Neuronal stem cell (in vitro differentiated cells): ENCODE measurements around the gene POLK.
A peak's percentile ranks its signal among the peaks of the same experiment; 100 is the strongest.

ENCODE experiments used
- DNase-seq: peaks from one replicate; pipeline ENCODE4 v3.0.0-alpha.2; 2013; ENCODE audit warnings: low spot score
- H2AFZ ChIP-seq: one replicate; pipeline ENCODE4 v1.6.1; 2013; ENCODE audit warnings: mild to moderate bottlenecking, low read length, inconsistent platforms
- H2AK5ac ChIP-seq: 2 replicates; pipeline ENCODE4 v1.6.1; 2013; ENCODE audit warnings: low read depth, mild to moderate bottlenecking, inconsistent platforms, low read length, moderate library complexity, mixed read lengths
- H2BK120ac ChIP-seq: 2 replicates; pipeline ENCODE4 v1.6.1; 2013; ENCODE audit warnings: low read depth, mild to moderate bottlenecking, inconsistent platforms, low read length, moderate library complexity, mixed read lengths
- H2BK12ac ChIP-seq: one replicate; pipeline ENCODE4 v1.6.1; 2013; ENCODE audit warnings: low read length, inconsistent platforms
- H2BK15ac ChIP-seq: 2 replicates; pipeline ENCODE4 v1.6.1; 2013; ENCODE audit warnings: mild to moderate bottlenecking, low read length, inconsistent platforms, mixed read lengths
- H2BK5ac ChIP-seq: one replicate; pipeline ENCODE4 v1.6.1; 2013; ENCODE audit warnings: inconsistent platforms, mild to moderate bottlenecking, low read length, moderate library complexity
- H3K14ac ChIP-seq: one replicate; pipeline ENCODE4 v1.6.1; 2013; ENCODE audit warnings: low read length, inconsistent platforms
- H3K18ac ChIP-seq: 2 replicates; pipeline ENCODE4 v1.6.1; 2013; ENCODE audit warnings: low read length, inconsistent platforms
- H3K23ac ChIP-seq: 2 replicates; pipeline ENCODE4 v1.6.1; 2013; ENCODE audit warnings: low read depth, mild to moderate bottlenecking, mixed read lengths, low read length, inconsistent platforms; ENCODE audit not compliant: poor library complexity
- H3K27ac ChIP-seq: replicated peaks from 3 replicates; pipeline ENCODE4 v1.5.1; 2013; ENCODE audit warnings: low read length, inconsistent platforms
- H3K27me3 ChIP-seq, 3 experiments: 2 replicates each; pipeline ENCODE4 v1.6.1; 2013; ENCODE audit warnings: low read length in 3 of 3, mild to moderate bottlenecking in 2 of 3, inconsistent platforms in 1 of 3, low read depth in 1 of 3, mixed read lengths in 1 of 3, moderate library complexity in 1 of 3; ENCODE audit not compliant: control insufficient read depth in 3 of 3, insufficient read depth in 3 of 3
- H3K36me3 ChIP-seq, 2 donors: replicated peaks in 1 of 2; 2 replicates each; pipeline ENCODE4 v1.6.1; 2013; ENCODE audit warnings: low read length in 2 of 2; ENCODE audit not compliant: control insufficient read depth in 2 of 2, insufficient read depth in 2 of 2
- H3K4ac ChIP-seq: 2 replicates; pipeline ENCODE4 v1.6.1; 2013; ENCODE audit warnings: inconsistent platforms, mild to moderate bottlenecking, low read length, moderate library complexity
- H3K4me1 ChIP-seq, 2 donors: 1 replicate in 1 of 2; 2 replicates in 1 of 2; pipeline ENCODE4 v1.6.1; 2013; ENCODE audit warnings: low read length in 2 of 2, low read depth in 1 of 2; ENCODE audit not compliant: control insufficient read depth in 2 of 2, insufficient read depth in 1 of 2
- H3K4me2 ChIP-seq: one replicate; pipeline ENCODE4 v1.6.1; 2013; ENCODE audit warnings: mild to moderate bottlenecking, low read length, inconsistent platforms; ENCODE audit not compliant: insufficient read depth, poor library complexity, severe bottlenecking
- H3K4me3 ChIP-seq, 2 donors: 2 replicates each; pipeline ENCODE4 v1.5.1; 2013; ENCODE audit warnings: low read length in 2 of 2, mild to moderate bottlenecking in 2 of 2, inconsistent platforms in 1 of 2, moderate library complexity in 1 of 2
- H3K79me1 ChIP-seq: one replicate; pipeline ENCODE4 v1.6.1; 2013; ENCODE audit warnings: low read depth, mild to moderate bottlenecking, inconsistent platforms, low read length, moderate library complexity
- H3K9ac ChIP-seq: one replicate; pipeline ENCODE4 v1.6.1; 2013; ENCODE audit warnings: mild to moderate bottlenecking, low read depth, low read length, inconsistent platforms; ENCODE audit not compliant: poor library complexity
- H3K9me3 ChIP-seq, 2 donors: replicated peaks in 1 of 2; 2 replicates each; pipeline versions ENCODE3 to v1.6.1; 2013; ENCODE audit warnings: low read length in 2 of 2, mild to moderate bottlenecking in 2 of 2, inconsistent platforms in 1 of 2, low read depth in 1 of 2, mixed read lengths in 1 of 2, moderate library complexity in 1 of 2; ENCODE audit not compliant: control insufficient read depth in 2 of 2, insufficient read depth in 1 of 2
- H4K8ac ChIP-seq: one replicate; pipeline ENCODE4 v1.6.1; 2013; ENCODE audit warnings: low read depth, mild to moderate bottlenecking, inconsistent platforms, low read length, moderate library complexity
- H4K91ac ChIP-seq: one replicate; pipeline ENCODE4 v1.6.1; 2013; ENCODE audit warnings: low read length, low read depth, mild to moderate bottlenecking, inconsistent platforms; ENCODE audit not compliant: poor library complexity
- WGBS, 2 donors: extraction: QIAGEN DNeasy Blood & Tissue Kit; methylation state at CpG; one replicate each; pipeline ENCODE4 v1.1.7; 2013; ENCODE audit warnings: missing lambda C conversion rate in 2 of 2, mixed read lengths in 1 of 2; ENCODE audit not compliant: insufficient read length in 2 of 2, insufficient replicate concordance in 1 of 2; ENCODE audit errors: extremely low coverage in 2 of 2; 5-methylcytosine and 5-hydroxymethylcytosine counted together

The POLK gene

DNA sequence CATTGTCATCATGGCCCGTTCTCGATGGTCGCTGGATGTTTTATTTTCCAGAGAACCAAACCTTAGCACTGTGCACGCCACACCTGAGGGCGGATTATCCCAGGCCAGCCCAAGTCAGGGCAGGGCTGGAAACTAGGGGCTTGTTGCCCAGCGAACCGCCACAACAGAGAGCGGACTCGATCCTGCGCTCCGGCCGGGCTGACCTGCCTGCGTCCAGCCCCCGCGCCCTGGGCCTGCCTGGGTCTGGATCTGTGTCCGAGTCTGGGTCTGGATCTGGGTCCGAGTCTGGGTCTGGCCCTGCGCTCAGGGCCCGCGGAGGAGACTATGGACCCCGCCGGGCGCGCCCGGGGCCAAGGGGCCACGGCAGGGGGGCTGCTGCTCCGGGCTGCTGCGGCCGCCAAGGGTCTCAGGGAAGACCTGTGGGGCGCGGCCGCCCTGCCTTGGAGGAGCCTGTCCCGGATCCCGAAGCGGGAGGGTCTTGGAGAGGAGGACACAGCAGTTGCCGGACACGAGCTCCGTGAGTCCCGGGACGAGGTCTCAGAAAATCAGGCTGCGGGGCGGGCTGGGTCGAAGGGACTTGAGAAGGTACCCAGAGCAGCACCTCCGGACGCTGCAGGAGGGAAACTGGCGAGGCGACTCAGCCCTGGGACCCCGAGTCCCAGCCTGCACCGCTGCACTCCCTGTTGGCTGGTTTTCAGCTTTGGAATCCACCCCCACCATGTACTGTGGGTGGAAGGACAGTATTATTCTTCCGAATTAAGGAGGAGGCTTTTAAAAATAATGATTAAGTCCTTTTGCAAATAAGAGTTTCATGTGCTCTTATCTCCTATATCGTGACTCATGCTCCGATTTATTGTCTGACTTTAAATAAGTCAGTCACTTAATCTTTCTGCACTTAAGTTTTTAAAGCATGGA lies 99.9 kb downstream of the POLK start, which contains the start of gene ANKDD1B:
TSS of gene ANKDD1B (plus strand) at position 143 of the 915 bp plus-strand sequence. CDS start at position 325, 182 bp downstream.
- no peak within 1 kb of the TSS for H3K14ac ChIP-seq
- H3K4me3 ChIP-seq, result peak within 1 kb of the TSS in 1 of 2 donors; percentile 86
- no CpG with 5 or more reads among the region's 52 CpGs for WGBS, 2 donors
- H3K23ac ChIP-seq, result no peak within 1 kb of the TSS
- no peak within 1 kb of the TSS for H3K27ac ChIP-seq
- no peak within 1 kb of the TSS for H2AFZ ChIP-seq
- peak within 1 kb of the TSS; percentile 98 for H3K18ac ChIP-seq
- H2BK12ac ChIP-seq, result peak within 1 kb of the TSS; percentile 95
- H2AK5ac ChIP-seq, result peak within 1 kb of the TSS; percentile 47
- H3K79me1 ChIP-seq, result no peaks in the 10 kb centered on the region
- H4K8ac ChIP-seq, result no peak within 1 kb of the TSS
- H3K4me1 ChIP-seq, result peaks cover 8 to 9% of the 10 kb centered on the region in 2 donors
- no peaks in the 10 kb centered on the region for H3K36me3 ChIP-seq
- H2BK15ac ChIP-seq, result peak within 1 kb of the TSS; percentile 68
- H3K27me3 ChIP-seq, result no peaks in the 10 kb centered on the region
- H3K4ac ChIP-seq, result no peak within 1 kb of the TSS
- peak within 1 kb of the TSS; percentile 65 for H2BK120ac ChIP-seq
- peak within 1 kb of the TSS; percentile 93 for H3K4me2 ChIP-seq
- H4K91ac ChIP-seq, result peak within 1 kb of the TSS; percentile 9
- DNase-seq, result peak; percentile 29
- peak within 1 kb of the TSS; percentile 93 for H3K9ac ChIP-seq
- H3K9me3 ChIP-seq, result no peaks in the 10 kb centered on the region
- peak within 1 kb of the TSS; percentile 85 for H2BK5ac ChIP-seq

DNA sequence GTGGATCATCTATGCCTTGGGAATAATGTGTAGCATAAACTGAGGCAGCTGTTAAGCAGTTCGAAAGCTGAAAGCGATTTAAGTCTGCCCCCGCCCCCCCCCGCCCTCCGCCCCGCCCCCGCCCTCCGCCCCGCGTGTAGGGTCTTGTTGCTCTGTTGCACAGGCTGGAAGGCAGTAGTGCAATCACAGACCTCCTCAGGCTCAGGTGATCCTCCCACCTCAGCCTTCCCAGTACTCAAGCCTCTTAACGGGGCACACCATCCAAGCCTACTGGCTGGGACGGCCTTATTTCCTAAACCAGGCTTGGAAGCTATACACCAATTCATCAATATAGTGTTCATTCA lies 100.5 kb downstream of the POLK start:
- no peak overlapping the region for H3K27ac ChIP-seq
- no CpG with 5 or more reads among the region's 12 CpGs for WGBS, 2 donors
- H3K9me3 ChIP-seq, result no peaks in the 10 kb centered on the region
- H3K4me3 ChIP-seq, result no peak overlapping the region
- H4K8ac ChIP-seq, result no peak overlapping the region
- no peak for DNase-seq
- no peak overlapping the region for H4K91ac ChIP-seq
- no peaks in the 10 kb centered on the region for H3K36me3 ChIP-seq
- H2BK5ac ChIP-seq, result no peak overlapping the region
- H2AFZ ChIP-seq, result no peak overlapping the region
- H3K79me1 ChIP-seq, result no peaks in the 10 kb centered on the region
- H3K4me1 ChIP-seq, result peaks cover 7 to 13% of the 10 kb centered on the region in 2 donors
- no peak overlapping the region for H3K23ac ChIP-seq
- no peak overlapping the region for H2BK15ac ChIP-seq
- no peak overlapping the region for H2BK12ac ChIP-seq
- no peak overlapping the region for H3K9ac ChIP-seq
- H3K14ac ChIP-seq, result no peak overlapping the region
- no peak overlapping the region for H3K4ac ChIP-seq
- H2AK5ac ChIP-seq, result no peak overlapping the region
- H3K27me3 ChIP-seq, result no peaks in the 10 kb centered on the region
- no peak overlapping the region for H3K4me2 ChIP-seq
- H3K18ac ChIP-seq, result no peak overlapping the region
- H2BK120ac ChIP-seq, result no peak overlapping the region

DNA sequence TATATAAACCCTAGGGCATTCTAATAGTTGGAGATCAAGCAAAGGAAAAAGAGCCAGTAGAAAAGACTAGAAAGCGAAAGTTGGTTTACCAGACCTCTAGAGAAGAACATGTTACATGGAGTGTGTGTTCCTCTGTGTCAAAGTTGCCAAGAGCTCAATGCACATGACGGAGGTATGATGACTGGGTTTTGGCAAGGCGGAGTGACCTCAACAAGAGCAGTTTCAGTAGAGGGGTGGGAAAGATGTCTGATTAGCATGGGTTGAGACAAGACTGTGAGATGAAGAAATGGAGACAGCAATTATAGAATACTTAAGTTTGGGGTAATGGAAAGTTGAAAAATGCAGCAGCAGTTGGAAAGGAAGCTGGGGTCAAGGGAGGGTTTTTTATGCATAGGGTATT lies 101.2 kb downstream of the POLK start:
- Histone ChIP-seq H2BK120ac (no peak overlapping the region), H4K91ac (no peak overlapping the region), H3K36me3 (no peaks in the 10 kb centered on the region), H2BK12ac (no peak overlapping the region), H3K18ac (no peak overlapping the region), H3K4me1 (peaks cover 7 to 16% of the 10 kb centered on the region in 2 donors), H3K4ac (no peak overlapping the region), H4K8ac (no peak overlapping the region), H2AFZ (no peak overlapping the region), H3K27me3 (no peaks in the 10 kb centered on the region), H3K4me3 (no peak overlapping the region), H2AK5ac (no peak overlapping the region), H2BK15ac (no peak overlapping the region), H3K4me2 (no peak overlapping the region), H3K14ac (no peak overlapping the region), H3K9me3 (no peaks in the 10 kb centered on the region), H3K79me1 (no peaks in the 10 kb centered on the region), H3K9ac (peak overlapping the region; percentile 75), H3K27ac (no peak overlapping the region), H2BK5ac (no peak overlapping the region), H3K23ac (no peak overlapping the region)
- no peak for DNase-seq
- no CpG with 5 or more reads among the region's 3 CpGs for WGBS, 2 donors

DNA sequence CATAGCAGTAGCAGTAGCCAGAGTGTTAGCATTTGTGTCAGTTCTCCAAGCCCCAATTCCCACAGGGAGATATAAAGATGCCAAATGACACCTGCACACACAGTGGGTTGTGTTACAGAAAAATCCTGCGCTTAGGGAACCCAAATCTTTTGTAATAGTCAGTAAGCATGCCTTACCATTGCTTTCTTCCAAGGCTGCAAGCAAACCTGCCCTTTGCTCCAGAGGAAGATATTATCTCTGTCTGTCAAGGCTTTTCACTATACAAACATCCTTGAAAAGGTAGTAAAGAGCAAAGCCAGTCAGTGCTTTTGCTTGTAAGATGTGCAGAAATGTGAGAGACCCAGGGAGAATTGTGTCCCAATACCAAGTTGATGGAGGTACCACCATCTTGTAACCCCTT lies 102.5 kb downstream of the POLK start:
- WGBS, 2 donors, result no CpG with 5 or more reads among the region's 1 CpG
- Histone ChIP-seq H3K27me3 (no peaks in the 10 kb centered on the region), H3K79me1 (no peaks in the 10 kb centered on the region), H2BK12ac (no peak overlapping the region), H3K14ac (no peak overlapping the region), H3K9ac (no peak overlapping the region), H3K36me3 (no peaks in the 10 kb centered on the region), H3K4me2 (no peak overlapping the region), H4K8ac (no peak overlapping the region), H3K4me1 (peaks cover 7 to 16% of the 10 kb centered on the region in 2 donors), H3K27ac (no peak overlapping the region), H2AK5ac (no peak overlapping the region), H3K18ac (no peak overlapping the region), H3K23ac (no peak overlapping the region), H3K9me3 (no peaks in the 10 kb centered on the region), H2BK5ac (no peak overlapping the region), H4K91ac (no peak overlapping the region), H3K4me3 (no peak overlapping the region), H2AFZ (no peak overlapping the region), H2BK15ac (no peak overlapping the region), H3K4ac (no peak overlapping the region), H2BK120ac (no peak overlapping the region)
- DNase-seq, result no peak
